RWPE1 (cell line): Measurements from ENCODE around the gene ZMYM3.

ENCODE experiments used
- CTCF ChIA-PET: fragments of 350-600 bp; sonication (Branson Sonifier 250); formaldehyde crosslinking; extraction: SDS; loops from one replicate; lab custom pipeline; 2021; lab: Yijun Ruan, JAX
- POLR2A ChIA-PET: fragments of 400-600 bp; formaldehyde crosslinking; extraction: SDS; loops from one replicate; lab custom pipeline; 2020; ENCODE audit warnings: antibody characterized with exemption; ENCODE audit not compliant: low non-redundant PET; lab: Yijun Ruan, JAX
- DNase-seq: peaks from one replicate; pipeline ENCODE4 v3.0.0; 2012; ENCODE audit warnings: low spot score
- H3K27ac ChIP-seq: fragments of 450-650 bp; 2 replicates; pipeline ENCODE4 v1.5.1; 2017
- CTCF ChIP-seq: fragments of 450-650 bp; conservative IDR thresholded peaks from 2 replicates; pipeline ENCODE4 v1.5.1; 2017; ENCODE audit warnings: low read depth, mild to moderate bottlenecking

ZMYM3 gene

DNA sequence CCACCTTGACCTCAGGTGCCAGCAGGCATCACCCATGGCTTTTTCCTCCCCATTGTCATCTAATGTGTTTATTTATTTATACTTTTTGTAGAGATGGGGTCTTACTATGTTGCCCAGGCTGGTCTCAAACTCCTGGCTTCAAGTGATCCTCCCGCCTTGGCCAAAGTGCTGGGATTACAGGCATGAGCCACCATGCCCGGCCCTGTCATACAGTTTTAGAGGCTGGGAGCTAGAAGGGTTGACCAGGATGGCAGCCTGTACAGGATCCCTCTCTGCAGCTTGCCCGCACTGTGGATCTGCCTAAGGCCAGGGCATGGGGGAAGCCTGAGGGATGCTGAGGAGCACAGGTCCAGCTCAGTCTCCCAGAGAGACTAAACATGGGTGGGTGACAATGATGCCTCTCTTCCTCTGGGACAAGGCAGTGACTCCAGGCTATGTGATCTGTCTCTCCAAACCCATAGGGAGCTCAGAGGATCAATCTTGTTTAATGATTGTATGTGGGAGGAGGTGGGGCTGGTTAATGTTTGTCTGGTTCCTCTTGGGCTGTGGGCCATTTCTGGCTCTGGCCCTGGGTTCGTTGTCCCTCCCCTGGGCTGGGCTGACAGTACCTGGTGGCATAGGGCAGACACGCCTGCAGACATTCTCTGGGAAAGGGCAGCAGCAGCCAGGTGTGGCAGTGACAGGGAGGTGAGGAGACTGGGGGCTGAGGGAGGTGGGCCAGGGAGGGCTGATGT is 39.2 kb downstream of the ZMYM3 start:
- no peak for TF ChIP-seq CTCF
- H3K27ac ChIP-seq, result no peak overlapping the region
- POLR2A ChIA-PET, result no interaction called here
- DNase-seq, result no peak
- CTCF ChIA-PET, result no interaction called here

GRCh38 chrX:71214152-71214551 is 39.8 kb downstream of the ZMYM3 start:
- ChIA-PET CTCF (no interaction called here), POLR2A (no interaction called here)
- H3K27ac ChIP-seq, result no peak overlapping the region
- no peak for DNase-seq
- no peak for TF ChIP-seq CTCF

GRCh38 chrX:71212536-71212935 is 41.4 kb downstream of the ZMYM3 start:
- TF ChIP-seq CTCF, result no peak
- CTCF ChIA-PET, result interaction anchor here (1.5 kb wide), 1 partner anchor 13 kb away, joined by 5 read pairs; no protein-coding TSS in a partner anchor
- POLR2A ChIA-PET, result no interaction called here

DNA sequence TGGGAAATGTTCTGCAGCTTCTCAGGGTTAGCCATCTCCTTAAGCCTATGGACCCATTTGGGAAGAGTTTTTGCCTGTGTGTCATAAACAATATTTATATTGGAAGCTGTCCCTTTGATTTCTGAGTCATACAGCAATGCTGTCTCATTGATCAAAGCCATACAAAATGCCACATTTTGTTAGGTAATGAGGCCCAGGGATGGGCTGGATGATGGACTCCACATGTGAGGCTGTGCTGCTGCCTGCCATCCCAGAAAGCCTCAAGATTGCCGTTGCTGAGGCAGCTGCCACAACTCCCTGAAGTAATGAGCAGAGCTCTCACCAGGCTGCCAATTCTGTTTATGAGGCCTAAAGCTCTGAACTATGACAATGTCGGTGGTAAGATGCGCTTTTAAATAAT is 43.1 kb downstream of the ZMYM3 start:
- TF ChIP-seq CTCF, result no peak
- DNase-seq, result no peak
- ChIA-PET POLR2A (no interaction called here), CTCF (no interaction called here)
- H3K27ac ChIP-seq, result no peak overlapping the region

More at GRCh38 chrX:71212536-71212935, 41.4 kb downstream of the ZMYM3 start:
- H3K27ac ChIP-seq, result no peak overlapping the region
- DNase-seq, result no peak

DNA sequence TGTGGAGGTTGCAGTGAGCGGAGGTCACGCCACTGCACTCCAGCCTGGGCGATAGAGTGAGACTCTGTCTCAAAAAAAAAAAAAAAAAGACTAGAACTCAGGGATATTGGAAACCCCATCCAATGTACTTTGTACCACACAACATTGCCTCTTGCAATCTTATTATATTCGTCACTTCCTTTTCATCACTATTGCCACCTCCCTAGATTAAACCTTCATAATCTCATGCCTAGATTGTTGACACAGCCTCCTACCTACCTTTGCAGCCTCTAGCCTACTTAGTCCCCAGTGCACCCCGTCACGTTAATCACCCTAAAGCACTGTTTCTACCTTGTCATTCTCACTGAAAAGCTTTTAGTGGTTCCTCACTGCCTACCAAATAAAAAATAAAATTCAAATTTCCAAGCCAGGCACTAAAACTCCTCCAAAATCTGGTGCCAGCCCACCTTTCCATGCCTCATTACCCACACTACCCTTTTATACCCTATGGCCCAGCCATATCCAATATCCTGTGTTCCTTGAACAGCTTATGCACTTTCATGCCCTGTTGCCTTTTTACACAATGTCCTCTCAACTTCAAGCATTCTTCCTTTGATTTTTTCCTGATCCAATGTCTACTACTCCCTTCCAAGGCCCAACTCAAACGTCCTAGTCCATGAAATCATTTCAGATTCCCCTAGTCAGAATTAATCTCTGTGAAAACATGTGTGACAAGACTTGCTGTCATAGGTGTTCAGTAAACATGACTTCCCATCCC is 54.5 kb downstream of the ZMYM3 start:
- no peak for DNase-seq
- ChIA-PET POLR2A (no interaction called here), CTCF (interaction anchor here (0.9 to 1.4 kb wide), 2 partner anchors 13 to 17 kb away, joined by 5 to 6 read pairs; no protein-coding TSS in a partner anchor)
- TF ChIP-seq CTCF, result no peak
- H3K27ac ChIP-seq, result no peak overlapping the region

DNA sequence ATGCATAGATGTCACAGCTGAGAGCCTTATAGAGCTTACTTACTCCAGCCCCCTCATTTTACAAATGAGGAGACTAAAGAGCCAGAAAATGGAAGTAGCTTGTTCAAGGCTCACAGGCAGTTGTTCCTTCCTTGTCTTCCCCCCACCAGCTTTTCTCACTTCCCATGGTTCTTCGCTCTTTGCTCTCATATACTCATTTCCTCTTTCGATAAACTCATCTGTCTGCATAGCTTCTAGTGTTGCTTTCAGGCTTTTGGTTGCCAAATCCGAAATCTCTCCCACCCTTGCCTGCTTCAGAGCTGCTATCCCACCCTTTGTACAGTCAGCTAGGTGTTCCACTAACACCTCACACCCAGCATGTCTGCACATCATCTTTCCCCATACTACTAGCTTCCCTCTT is 55.9 kb downstream of the ZMYM3 start:
- POLR2A ChIA-PET, result no interaction called here
- no peak overlapping the region for H3K27ac ChIP-seq
- CTCF ChIA-PET, result interaction anchor here (0.5 to 0.9 kb wide), 2 partner anchors 16 to 235 kb away, joined by 5 to 6 read pairs; no protein-coding TSS in a partner anchor

More for the DNA sequence above, 55.9 kb downstream of the ZMYM3 start:
- DNase-seq, result no peak
- TF ChIP-seq CTCF, result no peak
